ENCODE data around the gene GJB1. TPM values are rescaled to one million over a fixed set of nuclear protein-coding genes. Genes with fewer than 3 reads are reported as not detected.
"Not testable (repeated sequence)": the region's sequence is repeated elsewhere in the genome, so short reads cannot be mapped to it uniquely, and the experiment has no call there.

Gene GJB1
- total RNA-seq, 1 donor: not detected

DNA sequence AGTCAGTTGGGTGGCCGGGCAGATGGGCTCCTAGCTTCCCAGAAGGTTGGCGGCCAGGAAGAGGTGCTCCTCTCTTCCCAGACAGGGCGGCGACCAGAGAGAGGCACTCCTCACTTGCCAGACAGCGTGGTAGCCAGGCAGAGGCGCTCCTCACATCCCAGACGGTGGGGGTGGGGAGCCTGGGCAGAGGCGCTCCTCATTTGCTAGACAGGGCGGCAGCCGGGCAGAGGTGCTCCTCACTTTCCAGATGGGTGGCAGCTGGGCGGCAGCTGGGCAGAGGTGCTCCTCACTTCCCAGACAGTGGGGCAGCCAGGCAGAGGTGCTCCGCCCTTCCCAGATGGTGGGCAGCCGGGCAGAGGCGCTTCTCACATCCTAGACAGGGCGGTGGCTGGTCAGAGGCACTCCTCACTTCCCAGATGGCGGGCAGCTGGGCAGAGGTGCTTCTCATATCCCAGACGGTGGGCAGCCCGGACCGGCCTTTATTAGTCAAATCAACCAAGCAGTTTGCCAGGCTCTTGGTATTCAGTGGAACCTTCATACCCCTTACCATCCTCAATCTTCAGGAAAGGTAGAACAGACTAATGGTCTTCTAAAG, 46.9 kb downstream of the GJB1 start:
- no peak for TF ChIP-seq CTCF (IDR thresholded peaks at IDR 0.05; ENCODE audit: insufficient read depth, low read depth, low read length)
- no peak overlapping the region for H3K4me3 ChIP-seq (ENCODE audit: low read depth, low read length)
- no peak for DNase-seq (ENCODE audit: low read depth)

- H3K4me3 ChIP-seq (ENCODE audit: low read depth, low read length); DNase-seq (ENCODE audit: low read depth): not testable (repeated sequence)
These were observed 49.3 kb downstream of the GJB1 start for GRCh38 chrX:71272313-71272712.

Other genes with a start within 250 kb of the GJB1 start
- gene SNX12, start 154.9 kb upstream of the GJB1 start, total RNA-seq: 61.5 and 73.4 TPM in 2 replicates
- 4.3 and 4.5 TPM in 2 replicates for gene FOXO4, start 127.4 kb upstream of the GJB1 start, total RNA-seq
- not detected in 2 replicates for gene CXorf65, start 116.5 kb upstream of the GJB1 start, total RNA-seq
- gene IL2RG, start 111.6 kb upstream of the GJB1 start, total RNA-seq: not detected in 2 replicates
- 31.5 and 34.5 TPM in 2 replicates for gene MED12, start 104.6 kb upstream of the GJB1 start, total RNA-seq
- gene NLGN3, start 78.4 kb upstream of the GJB1 start, total RNA-seq: 0.32 and 0.43 TPM in 2 replicates
- gene ZMYM3, start 30.9 kb downstream of the GJB1 start, total RNA-seq: 22.9 and 28.5 TPM in 2 replicates
- 355 and 462 TPM in 2 replicates for gene NONO, start 60.4 kb downstream of the GJB1 start, total RNA-seq
- 3.5 and 6.5 TPM in 2 replicates for gene ITGB1BP2, start 78.5 kb downstream of the GJB1 start, total RNA-seq
- gene TAF1, start 143.1 kb downstream of the GJB1 start, total RNA-seq: 27.1 and 37.6 TPM in 2 replicates

Measured in fibroblast of villous mesenchyme (primary cell).